GM13976 (cell line): ENCODE measurements around the gene ZNF217.

ENCODE experiments used
- DNase-seq: peaks from one replicate; pipeline ENCODE4 v3.0.0; 2012; ENCODE audit warnings: low spot score
- in situ Hi-C: fragments of 300-500 bp; cut with MboI; formaldehyde crosslinking; loops from one replicate; pipeline ENCODE4 v1.12.0; 2022; ENCODE audit warnings: low sequenced_read_pairs, mixed read lengths, inconsistent platforms; ENCODE audit not compliant: unreplicated experiment
- TF ChIP-seq, protein P1 (sequence below): IDR thresholded peaks from 2 replicates; pipeline ENCODE4 v1.5.1; 2012; ENCODE audit warnings: borderline replicate concordance, mild to moderate bottlenecking; ENCODE audit not compliant: insufficient read depth; ENCODE audit errors: extremely low read depth, missing control alignments, control extremely low read depth

ZNF217 gene

DNA sequence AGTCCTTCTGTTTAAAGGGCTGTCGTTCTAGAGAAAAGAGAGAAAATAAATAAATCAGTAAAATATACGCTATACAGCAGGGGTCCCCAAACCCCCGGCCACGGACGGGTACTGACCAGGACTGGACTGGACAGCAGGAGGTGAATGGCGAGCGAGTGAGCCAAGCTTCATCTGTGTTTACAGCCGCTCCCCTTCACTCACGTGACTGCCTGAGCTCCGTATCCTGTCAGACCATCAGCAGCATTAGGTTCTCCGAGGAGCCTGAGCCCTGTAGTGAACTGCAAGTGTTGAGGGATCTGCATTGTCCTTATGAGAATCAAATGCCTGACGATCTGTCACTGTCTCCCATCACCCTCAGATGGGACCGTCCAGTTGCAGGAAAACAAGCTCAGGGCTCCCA lies 76.5 kb downstream of the ZNF217 start:
- TF ChIP-seq, protein P1, sequence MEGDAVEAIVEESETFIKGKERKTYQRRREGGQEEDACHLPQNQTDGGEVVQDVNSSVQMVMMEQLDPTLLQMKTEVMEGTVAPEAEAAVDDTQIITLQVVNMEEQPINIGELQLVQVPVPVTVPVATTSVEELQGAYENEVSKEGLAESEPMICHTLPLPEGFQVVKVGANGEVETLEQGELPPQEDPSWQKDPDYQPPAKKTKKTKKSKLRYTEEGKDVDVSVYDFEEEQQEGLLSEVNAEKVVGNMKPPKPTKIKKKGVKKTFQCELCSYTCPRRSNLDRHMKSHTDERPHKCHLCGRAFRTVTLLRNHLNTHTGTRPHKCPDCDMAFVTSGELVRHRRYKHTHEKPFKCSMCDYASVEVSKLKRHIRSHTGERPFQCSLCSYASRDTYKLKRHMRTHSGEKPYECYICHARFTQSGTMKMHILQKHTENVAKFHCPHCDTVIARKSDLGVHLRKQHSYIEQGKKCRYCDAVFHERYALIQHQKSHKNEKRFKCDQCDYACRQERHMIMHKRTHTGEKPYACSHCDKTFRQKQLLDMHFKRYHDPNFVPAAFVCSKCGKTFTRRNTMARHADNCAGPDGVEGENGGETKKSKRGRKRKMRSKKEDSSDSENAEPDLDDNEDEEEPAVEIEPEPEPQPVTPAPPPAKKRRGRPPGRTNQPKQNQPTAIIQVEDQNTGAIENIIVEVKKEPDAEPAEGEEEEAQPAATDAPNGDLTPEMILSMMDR = no peak
- DNase-seq = no peak
- in situ Hi-C loops = no loop called here
